Fibroblast of lung (primary cell): ENCODE data around the gene TMEM167B.

Experiments
- EZH2 ChIP-seq: IDR thresholded peaks from 2 replicates; pipeline ENCODE4 v1.5.1; 2012; ENCODE audit warnings: low read length, control low read depth, mild to moderate bottlenecking; ENCODE audit errors: missing control alignments
- TF ChIP-seq, protein P1 (sequence below), 2 donors: IDR thresholded peaks in 1 of 2; conservative IDR thresholded peaks in 1 of 2; 1 replicate in 1 of 2; 2 replicates in 1 of 2; pipeline ENCODE4 v1.5.1; 2011 to 2012; ENCODE audit warnings: low read length in 2 of 2, control low read depth in 1 of 2, inconsistent platforms in 1 of 2, low read depth in 1 of 2, mild to moderate bottlenecking in 1 of 2

DNA sequence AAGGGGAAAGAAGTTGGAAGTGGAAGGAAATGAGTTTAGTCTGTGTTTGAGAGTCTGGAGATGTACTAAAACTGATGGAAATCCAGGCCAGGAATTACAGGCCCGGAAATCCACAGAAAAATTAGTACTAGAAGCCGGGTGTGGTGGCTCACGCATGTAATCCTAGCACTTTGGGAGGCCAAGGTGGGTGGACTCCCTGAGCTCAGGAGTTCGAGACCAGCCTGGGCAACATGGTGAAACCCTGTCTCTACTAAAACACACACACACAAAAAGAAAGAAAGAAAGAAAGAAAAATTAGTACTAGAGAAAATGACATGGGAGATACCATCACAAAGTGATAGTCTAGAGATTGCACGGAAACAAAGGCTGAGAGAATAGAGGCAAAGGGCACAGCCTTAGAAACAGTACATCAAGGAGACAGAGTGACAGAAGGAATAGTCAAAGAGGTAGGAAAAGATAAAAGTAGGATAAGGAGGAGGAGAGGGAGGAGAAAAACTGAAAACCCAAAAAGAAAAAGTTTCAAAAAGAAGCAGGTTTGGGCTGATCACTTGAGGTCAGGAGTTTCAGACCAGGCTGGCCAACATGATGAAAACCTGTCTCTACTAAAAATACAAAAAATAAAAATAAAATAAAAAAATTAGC, 10.0 kb upstream of the TMEM167B start:
- TF ChIP-seq EZH2: no peak
- TF ChIP-seq, protein P1, sequence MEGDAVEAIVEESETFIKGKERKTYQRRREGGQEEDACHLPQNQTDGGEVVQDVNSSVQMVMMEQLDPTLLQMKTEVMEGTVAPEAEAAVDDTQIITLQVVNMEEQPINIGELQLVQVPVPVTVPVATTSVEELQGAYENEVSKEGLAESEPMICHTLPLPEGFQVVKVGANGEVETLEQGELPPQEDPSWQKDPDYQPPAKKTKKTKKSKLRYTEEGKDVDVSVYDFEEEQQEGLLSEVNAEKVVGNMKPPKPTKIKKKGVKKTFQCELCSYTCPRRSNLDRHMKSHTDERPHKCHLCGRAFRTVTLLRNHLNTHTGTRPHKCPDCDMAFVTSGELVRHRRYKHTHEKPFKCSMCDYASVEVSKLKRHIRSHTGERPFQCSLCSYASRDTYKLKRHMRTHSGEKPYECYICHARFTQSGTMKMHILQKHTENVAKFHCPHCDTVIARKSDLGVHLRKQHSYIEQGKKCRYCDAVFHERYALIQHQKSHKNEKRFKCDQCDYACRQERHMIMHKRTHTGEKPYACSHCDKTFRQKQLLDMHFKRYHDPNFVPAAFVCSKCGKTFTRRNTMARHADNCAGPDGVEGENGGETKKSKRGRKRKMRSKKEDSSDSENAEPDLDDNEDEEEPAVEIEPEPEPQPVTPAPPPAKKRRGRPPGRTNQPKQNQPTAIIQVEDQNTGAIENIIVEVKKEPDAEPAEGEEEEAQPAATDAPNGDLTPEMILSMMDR (conservative IDR thresholded peaks at IDR 0.05 in 1 of 2, IDR thresholded peaks at IDR 0.05 in 1 of 2; ENCODE audit: low read depth in 1 of 2, low read length in 2 of 2): no peak
